A549 (cell line): Measurements from ENCODE around the gene GMCL2. TPM values are rescaled to one million over a fixed set of nuclear protein-coding genes. Genes with fewer than 3 reads are reported as not detected.

ENCODE experiments used
- ATAC-seq, 2 experiments: fragments of 200-7000 bp in 1 of 2; fragments of >200 bp in 1 of 2; cut with Nextera tagmentation in 1 of 2; cut with Tn5 transposase in 1 of 2; 3 replicates each; pipeline versions ENCODE4 v1.8.0 to v1.9.1; 2018 to 2020; ENCODE audit warnings: mild to moderate bottlenecking in 1 of 2, moderate library complexity in 1 of 2
- CTCF ChIA-PET: fragments of 300-600 bp; sonication (Branson Sonifier 250); formaldehyde crosslinking; extraction: SDS; loops from one replicate; lab custom pipeline; 2021; ENCODE audit warnings: antibody characterized with exemption, inconsistent platforms; lab: Yijun Ruan, JAX
- POLR2A ChIA-PET: fragments of 350-600 bp; formaldehyde crosslinking; extraction: SDS; loops from one replicate; lab custom pipeline; 2021; ENCODE audit warnings: antibody characterized with exemption, inconsistent platforms; lab: Yijun Ruan, JAX
- DNase-seq, 2 experiments: peaks; one replicate each; pipeline versions ENCODE4 v3.0.0 to v3.0.0-alpha.2; 2011 to 2016; ENCODE audit warnings: low read depth in 1 of 2, low spot score in 1 of 2
- FAIRE-seq: peaks from 2 replicates; lab custom pipeline; 2011; peaks lifted over from hg19 to GRCh38; lab: Jason Lieb, UNC
- H3K27ac ChIP-seq, 2 experiments: fragments of >200 bp; sonication (Bioruptor Twin); formaldehyde crosslinking; 3 replicates each; pipeline ENCODE4 v1.5.1; 2016 to 2017
- H3K4me1 ChIP-seq: fragments of >200 bp; sonication (Bioruptor Twin); formaldehyde crosslinking; 3 replicates; pipeline ENCODE4 v1.6.1; 2016
- H3K4me2 ChIP-seq: fragments of >200 bp; sonication (Bioruptor Twin); formaldehyde crosslinking; 3 replicates; pipeline ENCODE4 v1.6.1; 2016
- H3K4me3 ChIP-seq: fragments of >200 bp; sonication (Bioruptor Twin); formaldehyde crosslinking; 3 replicates; pipeline ENCODE4 v1.5.1; 2016
- H3K9me3 ChIP-seq: fragments of >200 bp; sonication (Bioruptor Twin); formaldehyde crosslinking; 3 replicates; pipeline ENCODE4 v1.6.1; 2016
- CBX2 ChIP-seq: fragments of 200-600 bp; sonication (generic); IDR thresholded peaks from 2 replicates; pipeline ENCODE4 v1.6.1; 2016; ENCODE audit warnings: low read depth, mild to moderate bottlenecking, borderline replicate concordance
- CHD2 ChIP-seq: fragments of 150-350 bp; IDR thresholded peaks from 2 replicates; pipeline ENCODE4 v1.6.1; 2014; ENCODE audit warnings: low read length; ENCODE audit not compliant: partially characterized antibody
- CTCF ChIP-seq: fragments of >200 bp; sonication (Bioruptor Twin); formaldehyde crosslinking; IDR thresholded peaks from 3 replicates; pipeline ENCODE4 v1.5.1; 2016
- EP300 ChIP-seq, 2 experiments: fragments of >200 bp; sonication (Bioruptor Twin); formaldehyde crosslinking; IDR thresholded peaks; 2 replicates in 1 of 2; 3 replicates in 1 of 2; pipeline ENCODE4 v1.6.1; 2016 to 2017
- FOSB ChIP-seq: fragments of 250-450 bp; sonication (Bioruptor Pico); IDR thresholded peaks from 2 replicates; pipeline ENCODE4 v1.5.0; 2020; ENCODE audit warnings: mild to moderate bottlenecking, moderate library complexity
- HES2 ChIP-seq: fragments of >200 bp; sonication (Bioruptor Twin); formaldehyde crosslinking; IDR thresholded peaks from 2 replicates; pipeline ENCODE4 v1.6.1; 2016
- HMGXB4 ChIP-seq: fragments of 250-450 bp; sonication (Bioruptor Pico); IDR thresholded peaks from 2 replicates; pipeline ENCODE4 v1.5.0; 2021; ENCODE audit warnings: mild to moderate bottlenecking, moderate library complexity, borderline replicate concordance
- HOXA7 ChIP-seq: fragments of 250-450 bp; sonication (Bioruptor Pico); IDR thresholded peaks from 2 replicates; pipeline ENCODE4 v1.5.0; 2020; ENCODE audit warnings: mild to moderate bottlenecking, moderate library complexity
- JUNB ChIP-seq: fragments of >200 bp; sonication (Bioruptor Twin); formaldehyde crosslinking; IDR thresholded peaks from 2 replicates; pipeline ENCODE4 v1.6.1; 2016
- KDM5A ChIP-seq: fragments of 200-600 bp; sonication (generic); IDR thresholded peaks from 2 replicates; pipeline ENCODE4 v1.6.1; 2016; ENCODE audit warnings: antibody characterized with exemption, mild to moderate bottlenecking
- MAFK ChIP-seq: fragments of 450-650 bp; IDR thresholded peaks from 2 replicates; pipeline ENCODE4 v1.6.1; 2014; ENCODE audit not compliant: partially characterized antibody
- POLR2AphosphoS2 ChIP-seq: conservative IDR thresholded peaks from 2 replicates; pipeline ENCODE4 v1.6.1; 2012; ENCODE audit warnings: low read length, improper control_type of control experiment, inconsistent platforms
- REST ChIP-seq: fragments of 200-600 bp; sonication (generic); IDR thresholded peaks from 2 replicates; pipeline ENCODE4 v1.6.1; 2016; ENCODE audit warnings: antibody characterized with exemption, mild to moderate bottlenecking, moderate library complexity
- SMC3 ChIP-seq: fragments of >200 bp; sonication (Bioruptor Twin); formaldehyde crosslinking; IDR thresholded peaks from 3 replicates; pipeline ENCODE4 v1.6.1; 2018; ENCODE audit warnings: inconsistent platforms
- TFCP2L1 ChIP-seq: fragments of 250-450 bp; sonication (Bioruptor Pico); IDR thresholded peaks from 2 replicates; pipeline ENCODE4 v1.5.0; 2021; ENCODE audit warnings: mild to moderate bottlenecking
- ZFP36 ChIP-seq: fragments of 450-650 bp; IDR thresholded peaks from 2 replicates; pipeline ENCODE4 v1.6.1; 2014; ENCODE audit warnings: borderline replicate concordance; ENCODE audit not compliant: partially characterized antibody
- ZSCAN20 ChIP-seq: fragments of 250-450 bp; sonication (Bioruptor Pico); IDR thresholded peaks from 2 replicates; pipeline ENCODE4 v1.8.0; 2022; ENCODE audit warnings: mild to moderate bottlenecking, moderate library complexity
- WGBS: methylation state at CpG from one replicate; pipeline ENCODE4 v1.1.6; 2017; ENCODE audit errors: missing lambda C conversion rate; 5-methylcytosine and 5-hydroxymethylcytosine counted together
- polyA plus RNA-seq, 4 experiments: library from polyadenylated mRNA; depleted of rRNA in 3 of 4; stranded (reverse); fragments of >200 nt; fragmentation: RNase III in 1 of 4; extraction: RNeasy Plus Mini Kit Qiagen cat#74134 plus additional on column Dnase treatment in 1 of 4; gene quantifications; 2 replicates in 3 of 4; 3 replicates in 1 of 4; pipeline ENCODE4 v1.2.3, GENCODE V29; 2011 to 2017

GMCL2 gene
- polyA plus RNA-seq, 2 of the 4 experiments (the other 2 are of a cell fraction) = not detected

GRCh38 chr5:178207183-178207916, 20.2 kb upstream of the GMCL2 start:
- WGBS = 85% methylated on average over 5 of the region's 5 CpGs
- no peak overlapping the region for H3K27ac ChIP-seq
- no peaks in the 10 kb centered on the region for H3K9me3 ChIP-seq
- ATAC-seq = no peak
- ChIA-PET POLR2A (no interaction called here), CTCF (interaction anchor here (0.9 kb wide), 1 partner anchor 18 kb away, joined by 3 read pairs; no protein-coding TSS in a partner anchor)
- FAIRE-seq = no peak
- peak in 1 of 2 experiments; percentile 31 for DNase-seq
- peak overlapping the region; percentile 89 for H3K4me2 ChIP-seq
- no peak overlapping the region for H3K4me3 ChIP-seq
- H3K4me1 ChIP-seq = peaks cover 26% of the 10 kb centered on the region
- TF ChIP-seq KDM5A (no peak), TFCP2L1 (CRISPR knock-in tag) (no peak), EP300 (IDR thresholded peaks at IDR 0.05) (no peak), CHD2 (no peak), CTCF (no peak), CBX2 (no peak), REST (no peak), HOXA7 (CRISPR knock-in tag) (no peak), HMGXB4 (CRISPR knock-in tag) (no peak)

- ChIA-PET POLR2A (interaction anchor here (0.6 kb wide), 1 partner anchor 25 kb away, joined by 8 read pairs; no protein-coding TSS in a partner anchor), CTCF (no interaction called here)
- TF ChIP-seq POLR2AphosphoS2 (no peak; the same call in 1 of the 2 replicates), HES2 (no peak), ZFP36 (no peak), ZSCAN20 (CRISPR knock-in tag) (no peak), REST (no peak), JUNB (no peak), KDM5A (no peak), FOSB (CRISPR knock-in tag) (no peak), SMC3 (no peak), MAFK (no peak)
- H3K27ac ChIP-seq = peak overlapping the region in 1 of 2 experiments; percentile 94; a peak in 3 of 6 replicates
- H3K4me3 ChIP-seq = peak overlapping the region; percentile 96
- no peak for ATAC-seq
- peak overlapping the region; percentile 89 for H3K4me2 ChIP-seq
- WGBS = 50% methylated on average over 12 of the region's 12 CpGs
- no peak for DNase-seq
- peaks cover 30% of the 10 kb centered on the region for H3K4me1 ChIP-seq
- FAIRE-seq = no peak
- no peaks in the 10 kb centered on the region for H3K9me3 ChIP-seq
Observed at GRCh38 chr5:178206166-178207101, 19.3 kb upstream of the GMCL2 start.
